ENCODE data around the gene FN3K.

FN3K gene

GRCh38 chr17:82734987-82735866 is at the start of gene FN3K:
FN3K (plus strand) TSS chr17:82735615; CDS start chr17:82735637, 22 bp downstream.
- peak; percentile 88 for DNase-seq (ENCODE audit: low spot score)

DNA sequence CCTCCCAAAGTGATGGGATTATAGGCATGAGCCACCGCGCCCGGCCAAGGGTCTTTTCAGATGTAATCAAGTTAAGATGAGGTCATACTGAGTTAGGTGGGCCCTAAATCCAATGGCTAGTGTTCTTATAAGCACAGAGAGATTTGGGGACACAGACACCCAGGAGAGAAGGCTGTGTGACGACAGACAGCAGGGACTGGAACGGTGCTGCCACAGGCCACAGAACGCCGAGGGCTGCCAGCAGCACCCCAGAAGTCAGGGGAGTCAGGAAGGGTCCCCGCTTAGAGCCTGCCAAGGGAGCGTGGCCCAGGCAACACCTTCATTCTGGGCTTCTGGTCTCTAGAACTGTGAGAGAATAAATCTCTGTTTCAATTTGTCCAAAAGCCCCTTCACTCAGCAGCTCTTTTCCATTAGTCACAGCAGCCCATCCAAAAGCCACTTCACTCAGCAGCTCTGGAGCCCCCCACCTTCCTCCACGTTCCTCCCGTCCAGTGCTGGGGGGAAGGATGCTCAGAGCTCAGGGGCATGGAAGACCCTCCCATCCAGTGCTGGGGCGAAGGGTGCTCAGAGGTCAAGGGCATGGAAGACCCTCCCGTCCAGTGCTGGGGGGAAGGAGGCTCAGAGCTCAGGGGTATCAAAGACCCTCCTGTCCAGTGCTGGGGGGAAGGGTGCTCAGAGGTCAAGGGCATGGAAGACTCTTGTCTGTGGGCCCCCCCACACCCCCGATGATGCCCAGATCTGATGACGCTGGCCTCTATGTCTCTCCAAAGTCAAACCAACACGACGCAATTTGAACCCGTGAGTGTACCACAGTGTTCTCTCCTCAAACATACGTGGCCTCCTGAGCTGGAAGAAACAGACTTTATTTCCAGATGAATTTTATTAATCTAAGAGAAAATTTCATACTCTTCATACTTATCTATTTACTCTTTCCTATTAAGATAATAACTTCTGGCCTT is 48.8 kb upstream of the FN3K start:
- DNase-seq (ENCODE audit: low spot score), result no peak

DNA sequence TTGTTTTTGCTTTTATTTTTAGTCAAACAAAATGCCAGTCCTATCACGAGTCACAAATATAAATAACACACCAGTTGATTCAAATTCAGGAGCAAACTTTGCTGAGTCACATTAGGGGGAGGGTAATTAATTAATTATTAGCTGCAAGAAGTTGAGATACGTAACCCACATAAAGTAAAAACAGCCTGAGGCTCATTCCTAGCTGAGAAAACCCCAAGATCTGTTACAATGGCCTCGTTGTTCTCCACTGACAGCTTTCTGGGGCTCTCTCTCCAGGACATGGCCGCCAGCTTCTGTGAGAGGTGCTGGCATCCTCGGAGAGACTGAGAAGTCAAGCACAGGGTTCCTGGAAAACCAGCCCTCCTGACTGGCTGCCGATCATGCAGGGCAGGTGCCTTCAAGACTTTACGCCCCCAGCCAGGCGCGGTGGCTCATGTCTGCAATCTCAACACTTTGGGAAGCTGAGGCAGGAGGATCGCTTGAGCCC is 48.0 kb upstream of the FN3K start:
- no peak for DNase-seq (ENCODE audit: low spot score)

GRCh38 chr17:82687871-82688270 is 47.5 kb upstream of the FN3K start:
- no peak for DNase-seq (ENCODE audit: low spot score)

GRCh38 chr17:82689077-82689476 is 46.3 kb upstream of the FN3K start:
- no peak for DNase-seq (ENCODE audit: low spot score)

DNA sequence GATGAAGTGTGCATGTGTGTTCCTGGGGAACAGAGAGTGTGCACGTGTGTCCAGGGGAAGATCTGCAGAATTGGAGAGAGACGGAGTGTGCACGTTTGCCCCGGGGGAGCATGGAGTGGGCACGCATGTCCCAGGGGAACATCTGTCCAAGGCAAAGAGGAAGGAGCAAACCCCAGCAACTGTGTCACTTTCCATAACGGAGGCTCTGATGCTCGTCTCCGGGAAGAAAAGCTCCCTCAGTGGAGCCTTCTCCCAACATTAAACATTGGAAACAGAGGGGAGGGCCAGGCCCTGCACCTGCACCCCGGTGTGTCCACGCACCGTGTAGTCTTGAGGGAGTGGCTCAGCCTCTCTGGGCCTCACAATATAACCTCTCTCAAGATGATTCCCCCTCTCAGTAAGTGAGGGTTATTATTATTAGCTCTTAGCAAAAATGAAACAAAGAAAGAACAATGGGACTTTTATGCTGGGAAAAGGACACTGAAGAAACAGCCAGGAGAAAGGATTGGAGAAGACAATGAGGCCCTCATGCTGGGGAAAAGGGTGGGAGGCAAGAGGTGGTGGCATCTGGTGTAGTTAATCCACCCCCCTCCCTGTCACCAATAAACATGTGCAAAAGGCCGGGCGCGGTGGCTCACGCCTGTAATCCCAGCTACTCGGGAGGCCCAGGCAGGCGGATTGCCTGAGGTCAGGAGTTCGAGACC is 44.5 kb upstream of the FN3K start:
- no peak for DNase-seq (ENCODE audit: low spot score)

- no peak for DNase-seq (ENCODE audit: low spot score)
These were observed 43.7 kb upstream of the FN3K start for GRCh38 chr17:82691714-82692113.

DNA sequence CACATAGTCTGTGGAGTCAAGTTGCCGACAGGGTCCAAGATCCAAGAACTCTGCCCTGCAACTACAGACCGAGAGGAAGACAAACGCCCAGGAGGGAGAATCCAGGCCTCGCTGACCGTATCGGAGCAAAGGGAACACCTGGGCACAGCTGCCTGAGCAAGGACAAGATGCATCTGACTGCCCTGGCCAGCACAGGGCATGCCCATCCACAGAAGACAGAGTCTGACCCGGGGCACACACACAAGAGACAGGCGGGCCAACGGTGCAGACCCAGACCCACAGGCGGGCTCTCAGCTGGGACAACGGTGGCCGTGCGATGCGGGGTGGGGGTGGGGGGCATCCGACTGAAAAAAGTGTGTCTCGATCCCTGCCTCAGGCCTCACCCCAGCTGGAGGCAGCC is 43.1 kb upstream of the FN3K start:
- no peak for DNase-seq (ENCODE audit: low spot score)

DNA sequence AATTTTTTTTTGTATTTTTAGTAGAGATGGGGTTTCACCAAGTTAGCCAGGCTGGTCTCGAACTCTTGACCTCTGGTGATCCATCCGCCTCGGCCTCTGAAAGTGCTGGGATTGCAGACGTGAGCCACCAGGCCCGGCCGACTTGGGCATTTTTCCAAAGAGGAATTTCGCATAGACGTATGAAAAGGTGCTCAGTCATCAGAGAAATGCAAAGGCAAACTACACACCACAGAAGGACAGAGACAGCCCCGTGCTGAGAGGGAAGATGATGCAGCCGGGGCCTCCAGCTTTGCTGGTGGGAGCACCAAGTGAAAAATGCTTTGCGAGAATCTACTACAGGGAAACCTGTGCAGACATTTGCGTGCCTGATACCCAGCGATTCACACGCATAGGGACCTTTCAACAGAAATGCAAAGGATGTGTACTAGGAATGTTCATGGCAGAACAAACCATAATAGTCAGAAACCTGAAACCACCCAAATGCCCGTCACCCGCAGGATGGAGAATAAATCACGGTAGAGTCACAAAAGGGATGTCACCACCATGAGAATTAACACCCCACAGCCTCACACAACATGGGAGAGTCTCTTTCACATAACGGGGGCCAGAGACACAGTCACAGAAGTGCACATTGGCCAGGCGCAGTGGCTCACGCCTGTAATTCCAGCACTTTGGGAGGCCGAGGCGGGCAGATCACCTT is 42.1 kb upstream of the FN3K start:
- no peak for DNase-seq (ENCODE audit: low spot score)

DNA sequence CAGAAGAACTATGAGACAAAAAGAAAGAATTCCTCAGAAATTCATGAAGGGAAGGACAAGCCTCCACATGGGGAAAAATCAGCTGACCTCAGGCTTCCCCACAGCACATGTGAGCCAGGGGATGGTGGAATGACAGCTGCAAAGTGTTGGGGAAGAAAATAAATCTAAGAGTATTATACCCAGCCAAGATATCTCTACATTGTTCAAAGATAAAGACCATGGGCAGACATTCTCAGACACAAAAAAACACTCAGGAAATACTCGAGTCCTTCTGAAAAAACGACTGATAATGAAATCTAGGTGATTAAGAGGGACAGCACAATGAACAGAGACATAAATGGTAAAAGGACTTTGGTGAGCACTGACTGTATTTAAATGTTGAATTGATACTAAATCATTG is 40.8 kb upstream of the FN3K start:
- DNase-seq (ENCODE audit: low spot score), result no peak

DNA sequence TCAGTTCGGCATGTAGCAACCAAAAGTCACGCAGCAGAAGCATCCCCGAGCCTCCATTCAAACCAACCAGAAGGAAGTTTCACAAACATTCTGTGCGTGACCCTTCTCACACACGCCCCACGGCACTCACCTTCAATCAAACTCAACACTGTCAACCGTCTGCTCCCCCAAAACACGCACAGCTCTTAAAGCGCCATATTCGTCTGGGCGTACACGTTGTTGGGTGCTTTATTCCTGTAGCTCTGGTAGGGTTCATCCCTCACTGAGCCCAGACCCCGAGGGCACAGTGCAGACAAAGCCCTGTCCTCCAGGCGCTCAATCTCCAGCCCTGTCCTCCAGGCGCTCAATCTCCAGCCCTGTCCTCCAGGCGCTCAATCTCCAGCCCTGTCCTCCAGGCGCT is 39.2 kb upstream of the FN3K start:
- no peak for DNase-seq (ENCODE audit: low spot score)

GRCh38 chr17:82696916-82697807 is 38.3 kb upstream of the FN3K start:
- DNase-seq (ENCODE audit: low spot score), result peak; percentile 68

DNA sequence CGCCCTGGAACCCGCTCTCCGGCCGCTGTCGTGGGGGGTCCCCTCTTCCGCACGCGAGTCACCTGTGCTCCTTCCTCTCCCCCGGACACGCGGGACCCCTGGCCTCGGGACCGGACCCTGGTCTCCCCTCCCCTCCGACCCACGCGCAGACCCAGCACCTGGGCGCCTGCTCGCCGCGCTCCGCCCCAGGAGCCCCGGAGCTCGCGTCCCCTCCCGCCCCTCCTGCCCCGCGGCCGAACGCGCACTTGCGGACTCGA is 37.7 kb upstream of the FN3K start:
- no peak for DNase-seq (ENCODE audit: low spot score)

GRCh38 chr17:82698065-82698973 is 37.1 kb upstream of the FN3K start, which contains the start of gene RAB40B:
RAB40B (minus strand) TSS chr17:82698698; CDS start chr17:82698596, 102 bp downstream.
- DNase-seq (ENCODE audit: low spot score), result peak; percentile 100

- DNase-seq (ENCODE audit: low spot score), result no peak
These were observed 36.4 kb upstream of the FN3K start for GRCh38 chr17:82698974-82699442.

DNA sequence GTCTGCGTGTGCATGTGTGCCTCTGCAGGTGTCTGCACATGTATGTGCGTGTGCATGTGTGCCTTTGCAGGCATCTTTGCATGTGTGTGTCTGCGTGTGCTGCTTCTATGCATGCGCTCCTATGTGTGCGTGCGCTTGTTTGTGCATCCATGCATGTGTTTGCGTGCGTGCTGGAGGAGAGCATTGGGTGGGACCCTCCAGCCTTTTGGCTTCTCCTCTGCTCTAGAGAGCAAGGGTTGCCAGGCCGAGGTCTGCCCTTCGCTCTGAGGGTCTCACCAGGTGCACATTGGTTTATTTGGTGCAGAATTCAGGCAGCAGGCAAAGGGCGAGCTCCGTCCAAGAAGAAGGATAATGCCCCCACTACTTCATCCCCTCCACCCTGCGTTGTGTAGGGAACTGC is 35.9 kb upstream of the FN3K start:
- DNase-seq (ENCODE audit: low spot score), result no peak

GRCh38 chr17:82702231-82702927 is 33.0 kb upstream of the FN3K start:
- peak; percentile 49 for DNase-seq (ENCODE audit: low spot score)

DNA sequence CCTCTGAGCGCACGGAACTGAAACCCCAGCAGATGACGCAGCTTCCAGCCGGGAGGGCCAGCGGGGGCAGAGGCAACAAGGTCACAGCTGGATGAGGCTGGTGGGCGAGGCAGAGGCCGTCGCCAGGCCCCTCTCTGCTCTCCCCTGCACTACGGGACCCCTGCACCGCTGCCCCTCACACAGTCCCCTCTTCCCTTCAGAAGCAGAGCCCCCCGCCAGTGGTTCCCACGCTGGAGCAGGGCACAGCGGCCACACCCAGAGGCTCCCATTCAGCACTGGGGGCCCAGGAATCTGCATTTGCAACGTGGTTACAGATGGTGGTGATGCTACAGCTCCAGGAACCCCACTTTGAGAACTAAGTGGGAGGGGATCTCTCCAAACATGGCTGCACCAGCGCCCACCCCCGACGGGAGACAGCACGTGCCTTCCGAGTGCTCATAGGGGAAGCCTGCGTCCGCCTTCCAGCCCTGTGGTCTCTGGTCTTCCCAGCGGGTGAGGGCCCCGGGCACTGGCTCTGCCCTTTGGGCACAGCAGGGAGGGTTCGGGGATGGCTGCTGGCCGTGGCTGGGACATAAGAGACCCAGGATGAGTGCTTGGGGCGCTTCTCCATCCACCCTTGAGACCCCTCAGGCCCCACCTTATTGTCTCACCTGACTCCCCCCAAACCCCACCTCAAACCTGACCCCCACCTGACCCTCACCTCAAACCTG is 32.2 kb upstream of the FN3K start:
- DNase-seq (ENCODE audit: low spot score), result no peak
